ENCODE measurements around the gene EML1. TPM values are rescaled to one million over a fixed set of nuclear protein-coding genes. Genes with fewer than 3 reads are reported as not detected.

The EML1 gene
- total RNA-seq, 1 experiment from 2014 or later = 7.2 TPM

- H3K36me3 Mint-ChIP-seq (ENCODE audit: insufficient read depth, unreplicated experiment) = peaks cover 6% of the 10 kb centered on the region
- ChIA-PET CTCF (interaction anchor here (1.1 kb wide), 1 partner anchor 45 kb away, joined by 3 read pairs; no protein-coding TSS in a partner anchor), POLR2A (no interaction called here)
- Histone ChIP-seq H3K36me3 (ENCODE audit: control insufficient read depth, insufficient read depth, low read length) (no peaks in the 10 kb centered on the region), H3K4me3 (ENCODE audit: low read depth, low read length) (no peak overlapping the region), H3K27me3 (replicated peaks; ENCODE audit: control insufficient read depth, insufficient read depth, low read length) (no peaks in the 10 kb centered on the region), H3K9me3 (no peaks in the 10 kb centered on the region), H3K4me1 (no peaks in the 10 kb centered on the region)
- no TSS peak for BruUV-seq (replicated peaks)
- no peak overlapping the region for H3K27ac Mint-ChIP-seq (ENCODE audit: unreplicated experiment)
- peaks cover 2% of the 10 kb centered on the region for H3K27me3 Mint-ChIP-seq (ENCODE audit: insufficient read depth, unreplicated experiment)
- no peaks in the 10 kb centered on the region for H3K9me3 Mint-ChIP-seq (ENCODE audit: unreplicated experiment)
- intact Hi-C loops (cut with micrococcal nuclease; ENCODE audit: unreplicated experiment) = no loop called here
- H3K4me3 Mint-ChIP-seq (ENCODE audit: unreplicated experiment) = no peak overlapping the region
- TF ChIP-seq CTCF (IDR thresholded peaks at IDR 0.05; ENCODE audit: insufficient read depth in 1 of 2, low read depth in 1 of 2, low read length in 1 of 2, severe bottlenecking in 1 of 2, unreplicated experiment in 1 of 2) = no peak
- DNase-seq = no peak
- no peaks in the 10 kb centered on the region for H3K4me1 Mint-ChIP-seq (ENCODE audit: low read depth, unreplicated experiment)
Measured at GRCh38 chr14:99812892-99813291, 19.7 kb downstream of the EML1 start.

- Histone ChIP-seq H3K4me1 (no peaks in the 10 kb centered on the region), H3K27me3 (replicated peaks; ENCODE audit: control insufficient read depth, insufficient read depth, low read length) (no peaks in the 10 kb centered on the region), H3K36me3 (ENCODE audit: control insufficient read depth, insufficient read depth, low read length) (no peaks in the 10 kb centered on the region), H3K9me3 (no peaks in the 10 kb centered on the region), H3K4me3 (ENCODE audit: low read depth, low read length) (no peak overlapping the region)
- H3K36me3 Mint-ChIP-seq (ENCODE audit: insufficient read depth, unreplicated experiment) = no peaks in the 10 kb centered on the region
- no peak overlapping the region for H3K27ac Mint-ChIP-seq (ENCODE audit: unreplicated experiment)
- no peaks in the 10 kb centered on the region for H3K4me1 Mint-ChIP-seq (ENCODE audit: low read depth, unreplicated experiment)
- ChIA-PET POLR2A (no interaction called here), CTCF (no interaction called here)
- no peak for TF ChIP-seq CTCF (IDR thresholded peaks at IDR 0.05; ENCODE audit: insufficient read depth in 1 of 2, low read depth in 1 of 2, low read length in 1 of 2, severe bottlenecking in 1 of 2, unreplicated experiment in 1 of 2)
- no TSS peak for BruUV-seq (replicated peaks)
- intact Hi-C loops (cut with micrococcal nuclease; ENCODE audit: unreplicated experiment) = no loop called here
- no peaks in the 10 kb centered on the region for H3K9me3 Mint-ChIP-seq (ENCODE audit: unreplicated experiment)
- DNase-seq = no peak
- H3K27me3 Mint-ChIP-seq (ENCODE audit: insufficient read depth, unreplicated experiment) = peaks cover 2% of the 10 kb centered on the region
- no peak overlapping the region for H3K4me3 Mint-ChIP-seq (ENCODE audit: unreplicated experiment)
Measured at GRCh38 chr14:99815696-99816095, 22.5 kb downstream of the EML1 start.

GRCh38 chr14:99816217-99816616, 23.0 kb downstream of the EML1 start:
- Histone ChIP-seq H3K4me3 (ENCODE audit: low read depth, low read length) (no peak overlapping the region), H3K4me1 (no peaks in the 10 kb centered on the region), H3K36me3 (ENCODE audit: control insufficient read depth, insufficient read depth, low read length) (no peaks in the 10 kb centered on the region), H3K27me3 (replicated peaks; ENCODE audit: control insufficient read depth, insufficient read depth, low read length) (no peaks in the 10 kb centered on the region), H3K9me3 (no peaks in the 10 kb centered on the region)
- no peak for TF ChIP-seq CTCF (IDR thresholded peaks at IDR 0.05; ENCODE audit: insufficient read depth in 1 of 2, low read depth in 1 of 2, low read length in 1 of 2, severe bottlenecking in 1 of 2, unreplicated experiment in 1 of 2)
- ChIA-PET POLR2A (no interaction called here), CTCF (no interaction called here)
- H3K4me3 Mint-ChIP-seq (ENCODE audit: unreplicated experiment) = no peak overlapping the region
- H3K27me3 Mint-ChIP-seq (ENCODE audit: insufficient read depth, unreplicated experiment) = peaks cover 2% of the 10 kb centered on the region
- intact Hi-C loops (cut with micrococcal nuclease; ENCODE audit: unreplicated experiment) = no loop called here
- no peaks in the 10 kb centered on the region for H3K4me1 Mint-ChIP-seq (ENCODE audit: low read depth, unreplicated experiment)
- DNase-seq = no peak
- no peak overlapping the region for H3K27ac Mint-ChIP-seq (ENCODE audit: unreplicated experiment)
- no peaks in the 10 kb centered on the region for H3K36me3 Mint-ChIP-seq (ENCODE audit: insufficient read depth, unreplicated experiment)
- H3K9me3 Mint-ChIP-seq (ENCODE audit: unreplicated experiment) = no peaks in the 10 kb centered on the region
- BruUV-seq (replicated peaks) = no TSS peak
